ENCODE measurements around the gene ANAPC15. TPM values are rescaled to one million over a fixed set of nuclear protein-coding genes. Genes with fewer than 3 reads are reported as not detected.

Gene ANAPC15
- total and polyA plus RNA-seq, 9 of the 15 experiments (the other 6 are each of a cell fraction or from before 2014, with no cell fraction given), result 53.0 to 254 (median 75.7) TPM

- TF ChIP-seq TAF7 (tag; IDR thresholded peaks at IDR 0.05) (peak; percentile 64), PHF21A (IDR thresholded peaks at IDR 0.05; ENCODE audit: borderline replicate concordance, low read depth) (peak; percentile 27; the same call in 1 of the 2 replicates), NONO (IDR thresholded peaks at IDR 0.05; ENCODE audit: low read depth in 2 of 2, low read length in 1 of 2) (peak in 1 of 2 experiments; percentile 56; a peak in 1 of 4 replicates), CREB1 (IDR thresholded peaks at IDR 0.05) (peak; percentile 26; the same call in 1 of the 2 replicates), CREB1 (CRISPR knock-in tag; IDR thresholded peaks at IDR 0.05) (peak; percentile 43; the same call in 1 of the 2 replicates), GTF2E2 (tag; IDR thresholded peaks at IDR 0.05) (peak; percentile 40; the same call in 1 of the 2 replicates), L3MBTL2 (IDR thresholded peaks at IDR 0.05) (peak; percentile 93), ZNF584 (CRISPR knock-in tag; IDR thresholded peaks at IDR 0.05; ENCODE audit: low read depth) (peak; percentile 65), ZFP91 (CRISPR knock-in tag; IDR thresholded peaks at IDR 0.05) (no peak), ZNF75A (CRISPR knock-in tag; IDR thresholded peaks at IDR 0.05) (no peak), ATF1 (CRISPR knock-in tag; IDR thresholded peaks at IDR 0.05) (no peak), ATF1 (tag; IDR thresholded peaks at IDR 0.05) (peak; percentile 85), NR2C2 (CRISPR knock-in tag; IDR thresholded peaks at IDR 0.05) (no peak), NR2C2 (tag; IDR thresholded peaks at IDR 0.05) (peak; percentile 94), MLLT1 (IDR thresholded peaks at IDR 0.05) (peak in 1 of 2 experiments; percentile 42; a peak in 1 of 4 replicates), HEY1 (CRISPR knock-in tag; IDR thresholded peaks at IDR 0.05; ENCODE audit: borderline replicate concordance) (0 out of 2 replicates have a peak, but pooled peaks have one; percentile 46), MTA3 (IDR thresholded peaks at IDR 0.05; ENCODE audit: borderline replicate concordance) (peak; percentile 92), TBP (optimal IDR thresholded peaks at IDR 0.05; ENCODE audit: low read depth, low read length) (peak; percentile 76), CCNT2 (IDR thresholded peaks at IDR 0.05; ENCODE audit: borderline replicate concordance, extremely low read depth, insufficient read length, low read depth, low read length) (peak; percentile 79), EGR1 (conservative IDR thresholded peaks at IDR 0.05) (peak; percentile 69), KLF13 (tag; IDR thresholded peaks at IDR 0.05; ENCODE audit: borderline replicate concordance, low read depth) (peak; percentile 52; the same call in 1 of the 2 replicates)
- TF ChIP-seq, protein P1, sequence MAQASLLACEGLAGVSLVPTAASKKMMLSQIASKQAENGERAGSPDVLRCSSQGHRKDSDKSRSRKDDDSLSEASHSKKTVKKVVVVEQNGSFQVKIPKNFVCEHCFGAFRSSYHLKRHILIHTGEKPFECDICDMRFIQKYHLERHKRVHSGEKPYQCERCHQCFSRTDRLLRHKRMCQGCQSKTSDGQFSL (CRISPR knock-in tag; IDR thresholded peaks at IDR 0.05), result no peak
- TF ChIP-seq, protein P1 (tag; IDR thresholded peaks at IDR 0.05), result no peak
- TF ChIP-seq, protein P2, sequence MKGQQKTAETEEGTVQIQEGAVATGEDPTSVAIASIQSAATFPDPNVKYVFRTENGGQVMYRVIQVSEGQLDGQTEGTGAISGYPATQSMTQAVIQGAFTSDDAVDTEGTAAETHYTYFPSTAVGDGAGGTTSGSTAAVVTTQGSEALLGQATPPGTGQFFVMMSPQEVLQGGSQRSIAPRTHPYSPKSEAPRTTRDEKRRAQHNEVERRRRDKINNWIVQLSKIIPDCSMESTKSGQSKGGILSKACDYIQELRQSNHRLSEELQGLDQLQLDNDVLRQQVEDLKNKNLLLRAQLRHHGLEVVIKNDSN (CRISPR knock-in tag; IDR thresholded peaks at IDR 0.05), result peak; percentile 98
These were observed 9.3 kb downstream of the ANAPC15 start, which contains the start of gene LAMTOR1 (continued) for GRCh38 chr11:72102946-72103753.
